ENCODE measurements around the gene ADCY9.

DNA sequence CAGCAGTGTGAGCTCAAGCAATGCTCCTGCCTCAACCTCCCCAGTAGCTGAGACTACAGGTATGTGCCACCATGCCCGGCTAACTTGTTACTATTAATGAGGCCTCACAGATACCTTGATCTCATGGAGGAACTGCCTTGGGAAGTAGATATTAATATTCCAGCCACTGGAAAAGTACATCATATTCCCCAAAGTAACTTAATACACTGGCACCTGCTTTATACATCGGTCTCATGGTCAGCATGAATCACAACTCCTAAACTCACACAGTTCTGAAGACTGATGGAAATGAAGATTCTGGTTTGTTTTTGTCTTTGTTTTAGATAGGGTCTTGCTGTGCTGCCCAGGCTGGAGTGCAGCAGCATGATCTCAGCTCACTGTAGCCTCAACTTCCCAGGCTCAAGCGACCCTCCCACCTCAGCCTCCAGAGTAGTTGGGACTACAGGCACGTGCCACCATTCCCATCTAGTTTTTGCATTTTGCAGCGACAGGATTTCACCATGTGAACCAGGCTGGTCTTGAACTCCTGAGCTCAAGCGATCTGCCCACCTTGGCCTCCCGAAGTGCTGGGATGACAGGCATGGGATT is 28.2 kb downstream of the ADCY9 start:
- TF ChIP-seq, protein P1, sequence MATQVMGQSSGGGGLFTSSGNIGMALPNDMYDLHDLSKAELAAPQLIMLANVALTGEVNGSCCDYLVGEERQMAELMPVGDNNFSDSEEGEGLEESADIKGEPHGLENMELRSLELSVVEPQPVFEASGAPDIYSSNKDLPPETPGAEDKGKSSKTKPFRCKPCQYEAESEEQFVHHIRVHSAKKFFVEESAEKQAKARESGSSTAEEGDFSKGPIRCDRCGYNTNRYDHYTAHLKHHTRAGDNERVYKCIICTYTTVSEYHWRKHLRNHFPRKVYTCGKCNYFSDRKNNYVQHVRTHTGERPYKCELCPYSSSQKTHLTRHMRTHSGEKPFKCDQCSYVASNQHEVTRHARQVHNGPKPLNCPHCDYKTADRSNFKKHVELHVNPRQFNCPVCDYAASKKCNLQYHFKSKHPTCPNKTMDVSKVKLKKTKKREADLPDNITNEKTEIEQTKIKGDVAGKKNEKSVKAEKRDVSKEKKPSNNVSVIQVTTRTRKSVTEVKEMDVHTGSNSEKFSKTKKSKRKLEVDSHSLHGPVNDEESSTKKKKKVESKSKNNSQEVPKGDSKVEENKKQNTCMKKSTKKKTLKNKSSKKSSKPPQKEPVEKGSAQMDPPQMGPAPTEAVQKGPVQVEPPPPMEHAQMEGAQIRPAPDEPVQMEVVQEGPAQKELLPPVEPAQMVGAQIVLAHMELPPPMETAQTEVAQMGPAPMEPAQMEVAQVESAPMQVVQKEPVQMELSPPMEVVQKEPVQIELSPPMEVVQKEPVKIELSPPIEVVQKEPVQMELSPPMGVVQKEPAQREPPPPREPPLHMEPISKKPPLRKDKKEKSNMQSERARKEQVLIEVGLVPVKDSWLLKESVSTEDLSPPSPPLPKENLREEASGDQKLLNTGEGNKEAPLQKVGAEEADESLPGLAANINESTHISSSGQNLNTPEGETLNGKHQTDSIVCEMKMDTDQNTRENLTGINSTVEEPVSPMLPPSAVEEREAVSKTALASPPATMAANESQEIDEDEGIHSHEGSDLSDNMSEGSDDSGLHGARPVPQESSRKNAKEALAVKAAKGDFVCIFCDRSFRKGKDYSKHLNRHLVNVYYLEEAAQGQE (IDR thresholded peaks at IDR 0.05; ENCODE audit: insufficient read depth in 1 of 2, low read depth in 2 of 2, low read length in 2 of 2): no peak
- TF ChIP-seq POLR2AphosphoS5 (IDR thresholded peaks at IDR 0.05; ENCODE audit: low read depth, low read length) (no peak), TAF1 (IDR thresholded peaks at IDR 0.05; ENCODE audit: borderline replicate concordance, insufficient read depth, low read length) (no peak)
